NCI-H526 (cell line): ENCODE data around the gene TMEM132A.

Experiments
- DNase-seq, 2 experiments: peaks; one replicate each; lab custom pipeline; 2025; lab: John Stamatoyannopoulos, UW

The TMEM132A gene

DNA sequence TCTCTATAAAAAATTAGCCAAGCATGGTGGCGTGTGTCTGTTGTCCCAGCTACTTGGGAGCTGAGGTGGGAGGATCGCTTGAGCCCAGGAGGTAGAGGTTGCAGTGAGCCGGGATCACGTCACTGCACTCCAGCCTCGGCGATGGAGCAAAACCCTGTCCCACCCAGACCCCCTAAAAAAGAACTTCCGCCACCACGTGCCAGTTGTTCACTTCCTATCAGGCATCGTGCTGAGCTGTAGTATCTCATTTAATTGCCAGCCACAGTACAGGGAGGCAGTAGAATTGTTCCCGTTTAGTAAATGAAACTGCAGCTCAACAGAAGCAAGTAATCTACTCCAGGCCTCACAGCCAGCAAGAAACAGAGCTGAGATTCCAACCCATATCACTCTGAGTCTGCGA, 3.0 kb upstream of the TMEM132A start:
- DNase-seq = no peak

GRCh38 chr11:60921777-60922335, 2.4 kb upstream of the TMEM132A start:
- DNase-seq = no peak

DNA sequence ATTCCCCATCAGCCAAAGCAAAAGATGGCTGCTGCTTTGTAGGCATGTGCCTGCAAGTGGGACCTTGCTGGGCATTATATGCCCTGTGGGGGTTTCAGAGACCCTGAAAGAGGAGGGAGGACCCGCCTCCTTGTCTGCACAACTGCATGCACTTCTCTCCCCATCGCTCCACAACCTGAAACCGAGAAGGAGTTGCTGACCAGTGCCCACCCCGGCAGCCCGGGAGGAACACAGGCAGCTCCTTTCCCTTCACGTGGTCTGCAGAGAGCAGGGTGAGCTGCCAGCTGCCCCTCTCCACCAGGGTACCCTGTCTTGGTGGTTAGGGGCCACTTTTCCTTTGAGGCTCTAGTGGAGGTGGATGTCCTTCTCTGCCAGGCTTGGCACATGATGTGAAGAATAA, 1.4 kb upstream of the TMEM132A start:
- no peak for DNase-seq

GRCh38 chr11:60923326-60923725, 934 bp upstream of the TMEM132A start:
- DNase-seq = no peak

DNA sequence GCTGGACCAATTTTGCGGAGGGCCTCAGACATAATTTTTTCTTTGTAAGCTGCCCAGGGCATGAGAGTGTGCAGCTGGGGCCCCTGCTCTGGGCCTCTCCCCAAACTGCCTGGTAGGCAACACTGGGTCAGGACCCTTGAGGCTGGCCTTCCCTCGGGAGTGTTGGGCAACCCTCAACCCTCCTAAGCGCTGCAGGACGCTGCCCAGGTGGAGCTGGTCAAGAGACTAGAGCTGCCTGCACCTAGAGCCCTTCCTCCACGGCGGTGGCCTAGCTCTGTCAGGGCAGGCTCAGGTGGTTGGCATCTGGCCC, 505 bp upstream of the TMEM132A start:
- DNase-seq = no peak

DNA sequence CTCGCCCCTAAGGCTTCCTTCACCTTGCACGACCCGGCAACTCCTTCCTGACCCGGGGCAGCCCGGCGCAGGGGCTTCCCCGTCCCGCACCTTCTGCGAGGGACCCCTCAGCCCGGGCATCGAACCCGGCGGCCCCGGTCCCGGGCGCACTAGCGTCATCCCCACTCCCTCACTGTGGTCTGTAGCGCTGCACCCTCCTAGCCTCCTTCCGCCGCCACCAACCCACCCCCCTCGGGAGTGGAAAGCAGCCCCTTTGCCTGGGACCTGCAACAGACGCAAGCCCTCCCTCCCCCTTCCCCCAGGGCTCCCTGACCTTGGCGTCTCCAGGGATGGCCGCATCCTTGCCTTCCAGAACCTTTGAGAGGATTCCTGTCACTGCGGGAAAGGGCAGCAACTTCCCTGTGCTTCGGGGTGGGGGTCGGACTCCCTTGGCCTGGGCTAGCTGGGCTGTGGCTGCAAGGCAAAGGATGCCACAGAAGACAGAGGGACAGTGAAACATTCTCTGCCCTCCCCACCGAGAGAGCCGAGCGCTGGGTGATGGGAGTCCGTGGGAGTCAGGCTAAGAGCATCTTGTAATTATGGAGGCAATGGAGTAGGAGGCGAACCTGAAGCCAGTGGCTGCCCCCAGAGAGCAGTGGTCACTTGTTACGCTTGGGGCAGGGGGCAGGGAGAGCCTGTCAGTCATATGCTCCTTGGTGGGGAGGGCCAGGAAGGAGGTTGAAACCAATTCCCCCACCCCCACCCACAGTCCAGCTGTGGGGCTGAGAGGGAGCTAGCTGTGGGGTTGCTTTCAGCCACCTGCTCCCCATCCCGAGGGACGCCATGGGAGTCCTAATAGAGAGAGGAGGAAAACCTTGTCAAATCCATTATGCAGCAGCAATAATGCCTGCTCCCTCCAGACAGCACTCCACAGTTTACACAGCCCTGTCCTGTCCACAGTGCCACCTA, 920 bp downstream of the TMEM132A start:
- peak in 1 of 2 experiments; percentile 52 for DNase-seq

DNA sequence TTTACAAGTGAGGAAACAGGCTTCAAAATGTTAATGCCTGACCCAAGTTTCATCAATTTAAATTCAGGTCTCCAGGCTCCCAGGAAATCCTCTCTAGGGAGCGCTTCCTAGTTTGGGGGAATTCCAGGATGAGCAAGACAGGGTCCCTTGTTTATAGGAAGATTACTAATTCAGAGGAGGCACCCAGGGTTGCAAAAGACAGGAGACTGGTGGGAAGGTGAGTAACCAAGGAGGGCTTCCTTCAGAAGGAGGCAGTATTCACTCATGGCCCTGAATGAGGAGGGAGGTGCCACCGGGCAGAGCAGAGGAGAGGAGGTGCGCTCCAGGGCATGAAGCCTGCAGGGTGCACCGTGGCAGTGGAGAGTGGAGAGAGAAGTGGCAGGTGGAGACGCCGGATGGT, 1.6 kb downstream of the TMEM132A start:
- peak in 1 of 2 experiments; percentile 24 for DNase-seq

- no peak for DNase-seq
These were observed 2.2 kb downstream of the TMEM132A start for GRCh38 chr11:60926500-60926899.

GRCh38 chr11:60927061-60927592, 2.9 kb downstream of the TMEM132A start:
- DNase-seq = no peak

- no peak for DNase-seq
These were observed 3.3 kb downstream of the TMEM132A start for GRCh38 chr11:60927600-60927999.

GRCh38 chr11:60928563-60929001, 4.3 kb downstream of the TMEM132A start:
- no peak for DNase-seq

DNA sequence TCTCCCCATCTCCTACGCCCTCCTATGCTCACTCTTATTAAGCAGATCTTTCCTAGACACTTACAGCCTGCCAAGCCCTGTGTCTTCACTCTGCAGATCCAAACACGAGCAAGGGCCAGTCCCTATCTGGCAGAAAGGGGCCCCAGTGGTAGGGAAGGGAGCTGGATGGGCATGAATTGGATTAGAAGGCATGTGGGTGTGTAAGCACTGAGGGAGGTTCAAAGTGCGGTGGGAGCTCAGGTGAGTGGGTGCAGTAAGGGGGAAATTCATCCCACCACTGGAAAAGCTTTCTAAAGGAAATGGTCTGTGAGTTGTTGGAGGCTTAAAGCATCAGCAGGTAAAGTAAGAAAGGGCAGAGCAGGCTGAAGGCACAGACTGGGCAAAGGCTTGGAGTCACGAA, 5.5 kb downstream of the TMEM132A start:
- DNase-seq = no peak

DNA sequence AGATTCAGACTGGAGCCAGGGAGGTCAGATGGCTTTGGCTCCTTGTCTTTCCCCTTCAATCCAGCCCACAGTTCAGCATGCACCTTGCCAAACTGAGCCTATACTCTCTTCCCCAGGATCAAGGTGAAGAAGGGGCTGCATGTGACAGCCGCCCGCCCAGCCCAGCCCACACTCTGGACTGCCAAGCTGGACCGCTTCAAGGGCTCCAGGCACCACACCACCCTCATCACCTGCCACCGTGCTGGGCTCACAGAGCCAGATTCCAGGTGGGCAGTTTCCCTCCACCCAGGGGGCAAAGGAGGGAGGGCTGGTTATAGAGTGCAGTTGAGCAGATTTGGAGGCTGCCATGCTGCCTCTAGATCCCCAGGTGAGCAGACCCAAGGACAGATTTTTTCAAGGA, 6.1 kb downstream of the TMEM132A start:
- DNase-seq = no peak

GRCh38 chr11:60931917-60932316, 7.7 kb downstream of the TMEM132A start:
- DNase-seq = no peak

GRCh38 chr11:60932605-60933356, 8.5 kb downstream of the TMEM132A start:
- DNase-seq = no peak

GRCh38 chr11:60933416-60934123, 9.3 kb downstream of the TMEM132A start:
- no peak for DNase-seq

DNA sequence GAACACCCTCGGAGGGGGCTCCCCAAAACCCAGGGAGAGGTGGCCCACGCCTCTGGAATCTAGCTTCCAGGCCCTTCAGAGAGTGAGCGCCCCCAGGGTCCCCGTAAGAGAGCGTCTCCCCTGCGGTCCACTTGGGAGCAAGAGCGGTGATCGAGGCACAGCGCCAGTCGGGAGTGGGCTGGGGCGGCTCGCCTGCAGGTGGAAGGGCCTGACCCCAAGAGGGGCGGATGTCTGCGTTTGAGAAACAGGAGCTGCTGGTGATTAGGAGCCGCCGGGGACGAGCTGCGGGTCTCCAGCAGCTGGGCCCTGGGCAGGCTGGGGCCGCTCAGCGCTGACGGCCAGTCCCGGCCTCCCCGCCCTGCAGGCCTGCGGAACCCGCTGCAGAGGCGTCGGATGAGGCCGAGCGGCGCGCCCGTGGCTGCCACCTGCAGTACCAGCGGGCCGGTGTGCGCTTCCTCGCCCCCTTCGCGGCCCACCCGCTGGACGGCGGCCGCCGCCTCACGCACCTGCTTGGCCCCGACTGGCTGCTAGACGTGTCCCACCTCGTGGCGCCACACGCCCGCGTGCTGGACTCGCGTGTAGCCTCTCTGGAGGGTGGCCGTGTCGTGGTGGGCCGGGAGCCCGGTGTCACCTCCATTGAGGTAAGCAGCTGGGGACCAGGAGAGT, 10.0 kb downstream of the TMEM132A start:
- DNase-seq = no peak

DNA sequence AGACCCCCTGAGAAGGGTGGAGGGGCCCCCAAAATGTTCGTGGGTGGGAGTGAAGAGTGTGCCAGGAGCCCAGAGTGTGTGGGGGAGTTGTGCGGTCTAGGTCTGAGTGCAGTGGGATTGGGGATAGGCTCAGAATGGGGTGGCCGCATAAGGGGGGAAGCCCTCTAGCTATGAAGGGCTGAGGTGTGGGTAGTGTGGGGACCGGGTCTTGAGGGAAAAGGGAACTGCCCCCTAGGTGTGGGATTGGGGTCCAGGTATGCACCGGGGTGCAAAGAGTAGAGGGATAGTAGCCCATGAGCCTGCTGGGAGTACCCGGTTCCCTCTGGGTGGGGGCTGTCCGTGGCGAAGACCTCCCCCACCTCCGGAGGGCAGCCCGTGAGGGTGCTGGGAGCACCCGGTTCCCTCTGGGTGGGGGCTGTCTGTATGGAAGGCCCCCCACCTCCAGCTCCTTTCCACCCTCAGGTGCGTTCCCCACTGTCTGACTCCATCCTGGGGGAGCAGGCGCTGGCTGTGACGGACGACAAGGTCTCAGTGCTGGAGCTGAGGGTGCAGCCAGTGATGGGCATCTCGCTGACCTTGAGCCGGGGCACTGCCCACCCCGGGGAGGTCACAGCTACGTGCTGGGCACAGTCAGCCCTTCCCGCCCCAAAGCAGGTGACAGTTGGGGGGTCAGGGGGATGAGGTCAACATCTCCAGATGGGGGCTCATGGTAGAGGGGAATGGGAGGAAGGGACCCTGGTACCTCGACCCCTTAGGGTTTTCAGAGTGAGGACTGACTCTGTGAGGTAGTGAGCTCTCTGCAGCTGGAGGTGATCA, 10.7 kb downstream of the TMEM132A start:
- DNase-seq = no peak

DNA sequence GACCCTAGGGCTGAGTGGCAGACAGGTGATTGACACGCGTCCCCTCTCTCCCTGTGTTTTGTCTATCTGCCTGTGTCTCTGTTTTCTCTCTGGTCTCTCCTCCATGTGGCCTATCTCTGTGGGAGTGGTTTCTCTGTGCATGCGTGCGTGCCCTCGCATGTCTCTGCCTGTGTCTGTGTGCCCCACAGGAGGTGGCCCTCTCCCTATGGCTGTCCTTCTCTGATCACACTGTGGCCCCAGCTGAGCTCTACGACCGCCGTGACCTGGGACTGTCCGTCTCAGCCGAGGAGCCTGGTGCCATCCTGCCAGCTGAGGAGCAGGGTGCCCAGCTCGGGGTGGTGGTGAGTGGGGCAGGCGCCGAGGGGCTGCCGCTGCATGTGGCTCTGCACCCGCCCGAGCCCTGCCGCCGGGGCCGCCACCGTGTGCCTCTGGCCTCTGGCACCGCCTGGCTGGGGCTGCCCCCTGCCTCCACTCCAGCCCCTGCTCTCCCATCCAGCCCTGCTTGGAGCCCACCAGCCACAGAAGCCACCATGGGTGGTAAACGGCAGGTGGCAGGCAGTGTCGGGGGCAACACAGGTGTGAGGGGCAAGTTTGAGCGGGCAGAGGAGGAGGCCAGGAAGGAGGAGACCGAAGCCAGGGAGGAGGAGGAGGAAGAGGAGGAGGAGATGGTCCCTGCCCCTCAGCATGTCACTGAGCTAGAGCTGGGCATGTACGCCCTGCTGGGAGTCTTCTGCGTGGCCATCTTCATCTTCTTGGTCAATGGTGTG, 11.6 kb downstream of the TMEM132A start:
- DNase-seq = no peak
